Measurements from ENCODE around the gene ZNF366. TPM values are rescaled to one million over a fixed set of nuclear protein-coding genes. Genes with fewer than 3 reads are reported as not detected.

The ZNF366 gene
- total and polyA plus RNA-seq, 2 experiments from 2014 or later, result 2.5 TPM; not detected in 1

DNA sequence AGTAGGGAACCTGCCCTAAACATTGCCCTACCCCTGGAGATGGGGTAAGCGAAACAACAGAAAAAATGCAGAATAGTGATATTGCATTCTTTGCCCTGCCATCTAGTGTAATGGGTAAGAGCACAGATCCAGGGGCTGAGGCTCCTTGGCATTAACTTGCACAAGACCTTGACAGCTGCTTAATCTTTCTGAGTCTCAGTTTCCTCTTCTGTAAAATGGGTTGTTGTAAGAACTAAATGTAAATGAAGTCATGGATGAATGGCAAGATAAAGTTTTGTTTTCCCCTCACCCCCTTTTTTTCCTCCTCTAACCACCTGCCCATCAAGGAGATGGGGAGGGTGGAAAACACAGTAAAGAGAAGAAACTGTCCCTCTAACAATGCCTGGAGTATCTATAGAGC lies 47.7 kb upstream of the ZNF366 start:
- no peak for DNase-seq (ENCODE audit: low spot score)
- no peaks in the 10 kb centered on the region for H3K9me3 ChIP-seq (ENCODE audit: low read depth)

DNA sequence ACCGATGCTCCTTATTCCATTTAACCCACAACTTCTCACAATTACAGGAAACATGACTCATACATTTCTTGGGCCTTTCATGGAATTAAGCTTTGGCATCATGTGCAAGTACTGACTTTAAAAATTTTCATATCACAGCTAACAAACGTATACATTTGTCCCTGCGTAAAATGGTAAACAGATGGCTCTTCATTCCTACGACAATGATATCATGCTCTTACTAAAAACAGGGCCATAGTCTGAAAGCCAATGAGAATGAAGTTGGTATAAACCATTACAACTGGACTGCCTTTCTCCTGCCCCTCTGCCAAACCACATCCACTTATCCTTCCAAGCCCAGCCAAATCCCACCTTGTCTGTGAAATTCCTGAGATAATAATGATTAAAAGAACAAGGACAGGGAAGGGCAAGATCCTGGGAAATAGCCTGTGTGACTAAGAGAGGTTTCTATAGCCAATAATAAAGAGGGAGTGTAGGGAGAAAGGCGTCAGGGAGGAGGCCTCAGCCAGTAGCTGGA lies 44.9 kb upstream of the ZNF366 start:
- Histone ChIP-seq H3K9me2 (replicated peaks; ENCODE audit: insufficient read depth) (no peaks in the 10 kb centered on the region), H3K4me3 (no peak overlapping the region), H3K27ac (no peak overlapping the region), H3K4me1 (ENCODE audit: insufficient read depth) (peaks cover 18% of the 10 kb centered on the region), H3K27me3 (no peaks in the 10 kb centered on the region), H3K9me3 (ENCODE audit: low read depth) (no peaks in the 10 kb centered on the region), H3K79me2 (no peaks in the 10 kb centered on the region), H4K20me1 (ENCODE audit: insufficient read depth, poor library complexity, severe bottlenecking) (no peaks in the 10 kb centered on the region), H2AFZ (peak overlapping the region; percentile 30), H3K36me3 (replicated peaks; ENCODE audit: insufficient read depth, low read depth) (no peaks in the 10 kb centered on the region), H3K4me2 (no peak overlapping the region)
- TF ChIP-seq, protein P1, sequence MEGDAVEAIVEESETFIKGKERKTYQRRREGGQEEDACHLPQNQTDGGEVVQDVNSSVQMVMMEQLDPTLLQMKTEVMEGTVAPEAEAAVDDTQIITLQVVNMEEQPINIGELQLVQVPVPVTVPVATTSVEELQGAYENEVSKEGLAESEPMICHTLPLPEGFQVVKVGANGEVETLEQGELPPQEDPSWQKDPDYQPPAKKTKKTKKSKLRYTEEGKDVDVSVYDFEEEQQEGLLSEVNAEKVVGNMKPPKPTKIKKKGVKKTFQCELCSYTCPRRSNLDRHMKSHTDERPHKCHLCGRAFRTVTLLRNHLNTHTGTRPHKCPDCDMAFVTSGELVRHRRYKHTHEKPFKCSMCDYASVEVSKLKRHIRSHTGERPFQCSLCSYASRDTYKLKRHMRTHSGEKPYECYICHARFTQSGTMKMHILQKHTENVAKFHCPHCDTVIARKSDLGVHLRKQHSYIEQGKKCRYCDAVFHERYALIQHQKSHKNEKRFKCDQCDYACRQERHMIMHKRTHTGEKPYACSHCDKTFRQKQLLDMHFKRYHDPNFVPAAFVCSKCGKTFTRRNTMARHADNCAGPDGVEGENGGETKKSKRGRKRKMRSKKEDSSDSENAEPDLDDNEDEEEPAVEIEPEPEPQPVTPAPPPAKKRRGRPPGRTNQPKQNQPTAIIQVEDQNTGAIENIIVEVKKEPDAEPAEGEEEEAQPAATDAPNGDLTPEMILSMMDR (IDR thresholded peaks at IDR 0.05; ENCODE audit: poor library complexity), result no peak
- TF ChIP-seq EZH2 (IDR thresholded peaks at IDR 0.05; ENCODE audit: borderline replicate concordance), result no peak
- TF ChIP-seq EZH2phosphoT487 (IDR thresholded peaks at IDR 0.05; ENCODE audit: low read depth, severe bottlenecking, unreplicated experiment), result no peak
- WGBS (ENCODE audit: low lambda C conversion rate, missing lambda C conversion rate), result 62% methylated on average over 5 of the region's 5 CpGs
- DNase-seq (ENCODE audit: low spot score), result no peak

More for the DNA sequence above, 47.7 kb upstream of the ZNF366 start:
- Histone ChIP-seq H3K4me2 (no peak overlapping the region), H3K27ac (no peak overlapping the region), H3K27me3 (no peaks in the 10 kb centered on the region), H3K79me2 (no peaks in the 10 kb centered on the region), H4K20me1 (ENCODE audit: insufficient read depth, poor library complexity, severe bottlenecking) (no peaks in the 10 kb centered on the region), H3K4me1 (ENCODE audit: insufficient read depth) (peaks cover 22% of the 10 kb centered on the region), H3K36me3 (replicated peaks; ENCODE audit: insufficient read depth, low read depth) (no peaks in the 10 kb centered on the region), H3K4me3 (no peak overlapping the region), H2AFZ (no peak overlapping the region), H3K9me2 (replicated peaks; ENCODE audit: insufficient read depth) (no peaks in the 10 kb centered on the region)
- WGBS (ENCODE audit: low lambda C conversion rate, missing lambda C conversion rate), result 97% methylated on average over 1 of the region's 1 CpG
- no peak for TF ChIP-seq EZH2 (IDR thresholded peaks at IDR 0.05; ENCODE audit: borderline replicate concordance)
- TF ChIP-seq, protein P1 (IDR thresholded peaks at IDR 0.05; ENCODE audit: poor library complexity), result no peak
- no peak for TF ChIP-seq EZH2phosphoT487 (IDR thresholded peaks at IDR 0.05; ENCODE audit: low read depth, severe bottlenecking, unreplicated experiment)

DNA sequence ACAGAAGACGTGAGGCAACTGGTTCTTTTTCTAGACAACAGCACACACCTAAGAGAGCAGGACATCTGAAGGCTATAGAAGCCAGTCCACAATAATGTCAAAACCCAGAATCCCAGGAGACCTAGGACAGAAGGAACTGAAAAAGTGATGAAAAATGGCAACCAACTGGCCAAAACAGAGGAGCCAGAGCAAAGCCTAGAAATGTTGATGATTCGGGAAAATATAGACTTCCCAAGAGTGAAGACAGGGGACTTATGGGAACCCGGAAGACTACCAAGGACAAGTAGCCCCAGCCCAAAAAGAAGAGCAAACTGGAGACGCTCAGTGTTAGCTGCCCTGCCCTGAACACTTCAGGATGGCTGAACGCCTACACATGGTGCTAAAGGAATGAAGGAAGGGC lies 43.4 kb upstream of the ZNF366 start:
- WGBS (ENCODE audit: low lambda C conversion rate, missing lambda C conversion rate), result 98% methylated on average over 5 of the region's 5 CpGs
- Histone ChIP-seq H3K36me3 (replicated peaks; ENCODE audit: insufficient read depth, low read depth) (no peaks in the 10 kb centered on the region), H3K9me3 (ENCODE audit: low read depth) (no peaks in the 10 kb centered on the region), H3K79me2 (no peaks in the 10 kb centered on the region), H2AFZ (no peak overlapping the region), H3K9me2 (replicated peaks; ENCODE audit: insufficient read depth) (no peaks in the 10 kb centered on the region), H3K27ac (no peak overlapping the region), H4K20me1 (ENCODE audit: insufficient read depth, poor library complexity, severe bottlenecking) (no peaks in the 10 kb centered on the region), H3K4me1 (ENCODE audit: insufficient read depth) (peaks cover 6% of the 10 kb centered on the region), H3K4me2 (no peak overlapping the region), H3K27me3 (no peaks in the 10 kb centered on the region), H3K4me3 (no peak overlapping the region)
- DNase-seq (ENCODE audit: low spot score), result no peak
- TF ChIP-seq EZH2 (IDR thresholded peaks at IDR 0.05; ENCODE audit: borderline replicate concordance), result no peak
- TF ChIP-seq, protein P1 (IDR thresholded peaks at IDR 0.05; ENCODE audit: poor library complexity), result no peak
- TF ChIP-seq EZH2phosphoT487 (IDR thresholded peaks at IDR 0.05; ENCODE audit: low read depth, severe bottlenecking, unreplicated experiment), result no peak
